Neural cell (in vitro differentiated cells): ENCODE data around the gene SWT1. TPM values are rescaled to one million over a fixed set of nuclear protein-coding genes. Genes with fewer than 3 reads are reported as not detected.
"Not testable (repeated sequence)": the region's sequence is repeated elsewhere in the genome, so short reads cannot be mapped to it uniquely, and the experiment has no call there.

Experiments
- H2AFZ ChIP-seq: fragments of 200-600, 300-800 bp; sonication (generic), shearing (Covaris generic); 2 replicates; pipeline ENCODE4 v1.6.0; 2014; ENCODE audit warnings: low read depth, mild to moderate bottlenecking, antibody characterized with exemption, low read length, moderate library complexity
- H3F3A ChIP-seq: fragments of 200-600 bp; shearing (Covaris generic); 2 replicates; pipeline ENCODE4 v1.6.1; 2016; ENCODE audit warnings: mild to moderate bottlenecking, moderate library complexity, mixed read lengths, antibody characterized with exemption, low read length; ENCODE audit not compliant: insufficient read depth, poor library complexity, severe bottlenecking
- H3K27ac ChIP-seq: fragments of 200-600, 300-800 bp; sonication (generic), shearing (Covaris generic); 2 replicates; pipeline ENCODE4 v1.5.1; 2014; ENCODE audit warnings: mild to moderate bottlenecking, low read length, moderate library complexity
- H3K27me3 ChIP-seq: fragments of 300-800, 200-600 bp; sonication (generic), shearing (Covaris generic); 2 replicates; pipeline ENCODE4 v1.6.0; 2014; ENCODE audit warnings: mild to moderate bottlenecking, low read depth, low read length, moderate library complexity; ENCODE audit not compliant: insufficient read depth
- H3K36me3 ChIP-seq: fragments of 300-800, 200-600 bp; sonication (generic), shearing (Covaris generic); 2 replicates; pipeline ENCODE4 v1.5.1; 2014; ENCODE audit warnings: mild to moderate bottlenecking, antibody characterized with exemption, low read length, moderate library complexity; ENCODE audit not compliant: insufficient read depth
- H3K4me2 ChIP-seq: fragments of 300-800, 200-600 bp; sonication (generic), shearing (Covaris generic); 2 replicates; pipeline ENCODE4 v1.6.0; 2014; ENCODE audit warnings: mild to moderate bottlenecking, low read length
- H3K4me3 ChIP-seq: fragments of 300-800, 200-600 bp; sonication (generic), shearing (Covaris generic); 2 replicates; pipeline ENCODE4 v1.5.1; 2014; ENCODE audit warnings: mild to moderate bottlenecking, low read length, moderate library complexity
- H3K79me2 ChIP-seq: fragments of 200-600 bp; shearing (Covaris generic); replicated peaks from 2 replicates; pipeline ENCODE4 v1.6.0; 2014; ENCODE audit warnings: mild to moderate bottlenecking, low read length, moderate library complexity; ENCODE audit not compliant: insufficient read depth
- H3K9ac ChIP-seq: fragments of 300-800, 200-600 bp; sonication (generic), shearing (Covaris generic); 2 replicates; pipeline ENCODE4 v1.6.1; 2016; ENCODE audit warnings: mild to moderate bottlenecking, low read length, mixed read lengths
- H3K9me2 ChIP-seq: fragments of 200-600 bp; shearing (Covaris generic); 2 replicates; pipeline ENCODE4 v1.6.1; 2016; ENCODE audit warnings: mild to moderate bottlenecking, low read length, mixed read lengths; ENCODE audit not compliant: insufficient read depth
- H3K9me3 ChIP-seq: fragments of 200-600, 300-800 bp; sonication (generic), shearing (Covaris generic); 2 replicates; pipeline ENCODE4 v1.6.1; 2016; ENCODE audit warnings: mild to moderate bottlenecking, mixed run types, low read length, moderate library complexity, mixed read lengths
- H4K20me1 ChIP-seq: fragments of 200-600 bp; shearing (Covaris generic); 2 replicates; pipeline ENCODE4 v1.6.1; 2016; ENCODE audit warnings: mild to moderate bottlenecking, mixed run types; ENCODE audit not compliant: insufficient read depth
- EP300 ChIP-seq: fragments of 450-650 bp; conservative IDR thresholded peaks from 2 replicates; pipeline ENCODE4 v1.6.1; 2014; ENCODE audit warnings: antibody characterized with exemption, mild to moderate bottlenecking, moderate library complexity; ENCODE audit not compliant: poor library complexity, severe bottlenecking
- EZH2 ChIP-seq: fragments of 200-600, 300-800 bp; shearing (Covaris generic), sonication (generic); IDR thresholded peaks from 2 replicates; pipeline ENCODE4 v1.6.1; 2014; ENCODE audit warnings: antibody characterized with exemption, low read length, borderline replicate concordance, mild to moderate bottlenecking; ENCODE audit not compliant: insufficient read depth, poor library complexity, severe bottlenecking
- MXI1 ChIP-seq: fragments of 450-650 bp; conservative IDR thresholded peaks from 2 replicates; pipeline ENCODE4 v1.6.1; 2014; ENCODE audit warnings: antibody characterized with exemption, mild to moderate bottlenecking; ENCODE audit not compliant: poor library complexity, severe bottlenecking
- POLR2AphosphoS5 ChIP-seq: IDR thresholded peaks from 2 replicates; pipeline ENCODE4 v1.6.1; 2012
- RAD21 ChIP-seq: fragments of 450-650 bp; conservative IDR thresholded peaks from 2 replicates; pipeline ENCODE4 v1.6.1; 2014; ENCODE audit warnings: antibody characterized with exemption, mild to moderate bottlenecking, moderate library complexity
- SMC3 ChIP-seq: fragments of 450-650 bp; conservative IDR thresholded peaks from 2 replicates; pipeline ENCODE4 v1.6.1; 2014; ENCODE audit warnings: antibody characterized with exemption, mild to moderate bottlenecking, moderate library complexity; ENCODE audit not compliant: poor library complexity
- TAF1 ChIP-seq: IDR thresholded peaks from 2 replicates; pipeline ENCODE4 v1.6.1; 2012; ENCODE audit warnings: low read depth
- polyA plus RNA-seq: library from polyadenylated mRNA; depleted of rRNA; stranded (reverse); fragments of >200 nt; gene quantifications from 2 replicates; pipeline ENCODE4 v1.2.3, GENCODE V29; 2014
- TF ChIP-seq, protein P1 (sequence below): fragments of 450-650 bp; IDR thresholded peaks from 2 replicates; pipeline ENCODE4 v1.5.1; 2014; ENCODE audit warnings: antibody characterized with exemption, mild to moderate bottlenecking, moderate library complexity; ENCODE audit not compliant: poor library complexity, severe bottlenecking
- TF ChIP-seq, protein P2 (sequence below): IDR thresholded peaks from 2 replicates; pipeline ENCODE4 v1.6.1; 2012; ENCODE audit warnings: borderline replicate concordance

Gene SWT1
- polyA plus RNA-seq, 1 donor from 2014 or later: 9.3 TPM

- not testable (repeated sequence) for H3K4me2 ChIP-seq, H3K9me3 ChIP-seq, H3K27ac ChIP-seq, H3K4me3 ChIP-seq, H3K9ac ChIP-seq, H3F3A ChIP-seq, H3K36me3 ChIP-seq, H4K20me1 ChIP-seq, H3K9me2 ChIP-seq, H3K27me3 ChIP-seq, H3K79me2 ChIP-seq, H2AFZ ChIP-seq
Measured at GRCh38 chr1:185252404-185252803, 95.4 kb downstream of the SWT1 start.

DNA sequence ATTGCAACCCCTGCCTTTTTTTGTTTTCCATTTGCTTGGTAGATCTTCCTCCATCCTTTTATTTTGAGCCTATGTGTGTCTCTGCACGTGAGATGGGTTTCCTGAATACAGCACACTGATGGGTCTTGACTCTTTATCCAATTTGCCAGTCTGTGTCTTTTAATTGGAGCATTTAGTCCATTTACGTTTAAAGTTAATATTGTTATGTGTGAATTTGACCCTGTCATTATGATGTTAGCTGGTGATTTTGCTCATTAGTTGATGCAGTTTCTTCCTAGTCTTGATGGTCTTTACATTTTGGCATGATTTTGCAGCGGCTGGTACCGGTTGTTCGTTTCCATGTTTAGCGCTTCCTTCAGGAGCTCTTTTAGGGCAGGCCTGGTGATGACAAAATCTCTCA is 98.6 kb downstream of the SWT1 start:
- H3K9ac ChIP-seq, H3K9me2 ChIP-seq, H3K27me3 ChIP-seq, H3K79me2 ChIP-seq, H4K20me1 ChIP-seq, H3K4me3 ChIP-seq, H3K4me2 ChIP-seq, H3K9me3 ChIP-seq, H3K36me3 ChIP-seq, H3F3A ChIP-seq, H3K27ac ChIP-seq, H2AFZ ChIP-seq: not testable (repeated sequence)

DNA sequence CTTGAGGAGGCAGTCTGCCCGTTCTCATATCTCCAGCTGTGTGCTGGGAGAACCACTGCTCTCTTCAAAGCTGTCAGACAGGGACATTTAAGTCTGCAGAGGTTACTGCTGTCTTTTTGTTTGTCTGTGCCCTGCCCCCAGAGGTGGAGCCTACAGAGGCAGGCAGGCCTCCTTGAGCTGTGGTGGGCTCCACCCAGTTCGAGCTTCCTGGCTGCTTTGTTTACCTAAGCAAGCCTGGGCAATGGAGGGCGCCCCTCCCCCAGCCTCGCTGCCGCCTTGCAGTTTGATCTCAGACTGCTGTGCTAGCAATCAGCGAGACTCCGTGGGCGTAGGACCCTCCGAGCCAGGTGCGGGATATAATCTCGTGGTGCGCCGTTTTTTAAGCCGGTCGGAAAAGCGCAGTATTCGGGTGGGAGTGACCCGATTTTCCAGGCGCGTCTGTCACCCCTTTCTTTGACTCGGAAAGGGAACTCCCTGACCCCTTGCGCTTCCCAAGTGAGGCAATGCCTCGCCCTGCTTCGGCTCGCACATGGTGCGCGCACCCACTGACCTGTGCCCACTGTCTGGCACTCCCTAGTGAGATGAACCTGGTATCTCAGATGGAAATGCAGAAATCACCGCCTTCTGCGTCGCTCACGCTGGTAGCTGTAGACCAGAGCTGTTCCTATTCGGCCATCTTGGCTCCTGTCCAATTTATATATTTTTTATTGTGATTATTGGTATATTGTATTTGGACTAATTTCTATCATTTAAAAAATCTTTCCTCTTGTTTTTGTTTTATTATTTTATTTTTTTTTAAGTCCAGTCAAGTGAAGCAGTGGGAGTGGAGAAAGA is 100.4 kb downstream of the SWT1 start:
- H2AFZ ChIP-seq, H3K36me3 ChIP-seq, H3K27me3 ChIP-seq, H3K4me2 ChIP-seq, H3F3A ChIP-seq, H3K79me2 ChIP-seq, H3K9ac ChIP-seq, H3K4me3 ChIP-seq, H3K9me3 ChIP-seq, H4K20me1 ChIP-seq, H3K9me2 ChIP-seq, H3K27ac ChIP-seq: not testable (repeated sequence)

GRCh38 chr1:185257950-185258208 is 100.9 kb downstream of the SWT1 start:
- H3K27ac ChIP-seq: no peak overlapping the region
- no peaks in the 10 kb centered on the region for H3K9me2 ChIP-seq
- no peaks in the 10 kb centered on the region for H3K27me3 ChIP-seq
- no peaks in the 10 kb centered on the region for H4K20me1 ChIP-seq
- no peaks in the 10 kb centered on the region for H3K9me3 ChIP-seq
- no peak overlapping the region for H3K4me3 ChIP-seq
- H3K79me2 ChIP-seq: no peaks in the 10 kb centered on the region
- no peaks in the 10 kb centered on the region for H3F3A ChIP-seq
- H3K9ac ChIP-seq: no peak overlapping the region
- no peak overlapping the region for H3K4me2 ChIP-seq
- no peaks in the 10 kb centered on the region for H3K36me3 ChIP-seq
- no peak overlapping the region for H2AFZ ChIP-seq
- TF ChIP-seq SMC3 (no peak), POLR2AphosphoS5 (no peak), MXI1 (no peak), EP300 (no peak), RAD21 (no peak), EZH2 (no peak), TAF1 (no peak)
- TF ChIP-seq, protein P1, sequence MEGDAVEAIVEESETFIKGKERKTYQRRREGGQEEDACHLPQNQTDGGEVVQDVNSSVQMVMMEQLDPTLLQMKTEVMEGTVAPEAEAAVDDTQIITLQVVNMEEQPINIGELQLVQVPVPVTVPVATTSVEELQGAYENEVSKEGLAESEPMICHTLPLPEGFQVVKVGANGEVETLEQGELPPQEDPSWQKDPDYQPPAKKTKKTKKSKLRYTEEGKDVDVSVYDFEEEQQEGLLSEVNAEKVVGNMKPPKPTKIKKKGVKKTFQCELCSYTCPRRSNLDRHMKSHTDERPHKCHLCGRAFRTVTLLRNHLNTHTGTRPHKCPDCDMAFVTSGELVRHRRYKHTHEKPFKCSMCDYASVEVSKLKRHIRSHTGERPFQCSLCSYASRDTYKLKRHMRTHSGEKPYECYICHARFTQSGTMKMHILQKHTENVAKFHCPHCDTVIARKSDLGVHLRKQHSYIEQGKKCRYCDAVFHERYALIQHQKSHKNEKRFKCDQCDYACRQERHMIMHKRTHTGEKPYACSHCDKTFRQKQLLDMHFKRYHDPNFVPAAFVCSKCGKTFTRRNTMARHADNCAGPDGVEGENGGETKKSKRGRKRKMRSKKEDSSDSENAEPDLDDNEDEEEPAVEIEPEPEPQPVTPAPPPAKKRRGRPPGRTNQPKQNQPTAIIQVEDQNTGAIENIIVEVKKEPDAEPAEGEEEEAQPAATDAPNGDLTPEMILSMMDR: no peak
- TF ChIP-seq, protein P2, sequence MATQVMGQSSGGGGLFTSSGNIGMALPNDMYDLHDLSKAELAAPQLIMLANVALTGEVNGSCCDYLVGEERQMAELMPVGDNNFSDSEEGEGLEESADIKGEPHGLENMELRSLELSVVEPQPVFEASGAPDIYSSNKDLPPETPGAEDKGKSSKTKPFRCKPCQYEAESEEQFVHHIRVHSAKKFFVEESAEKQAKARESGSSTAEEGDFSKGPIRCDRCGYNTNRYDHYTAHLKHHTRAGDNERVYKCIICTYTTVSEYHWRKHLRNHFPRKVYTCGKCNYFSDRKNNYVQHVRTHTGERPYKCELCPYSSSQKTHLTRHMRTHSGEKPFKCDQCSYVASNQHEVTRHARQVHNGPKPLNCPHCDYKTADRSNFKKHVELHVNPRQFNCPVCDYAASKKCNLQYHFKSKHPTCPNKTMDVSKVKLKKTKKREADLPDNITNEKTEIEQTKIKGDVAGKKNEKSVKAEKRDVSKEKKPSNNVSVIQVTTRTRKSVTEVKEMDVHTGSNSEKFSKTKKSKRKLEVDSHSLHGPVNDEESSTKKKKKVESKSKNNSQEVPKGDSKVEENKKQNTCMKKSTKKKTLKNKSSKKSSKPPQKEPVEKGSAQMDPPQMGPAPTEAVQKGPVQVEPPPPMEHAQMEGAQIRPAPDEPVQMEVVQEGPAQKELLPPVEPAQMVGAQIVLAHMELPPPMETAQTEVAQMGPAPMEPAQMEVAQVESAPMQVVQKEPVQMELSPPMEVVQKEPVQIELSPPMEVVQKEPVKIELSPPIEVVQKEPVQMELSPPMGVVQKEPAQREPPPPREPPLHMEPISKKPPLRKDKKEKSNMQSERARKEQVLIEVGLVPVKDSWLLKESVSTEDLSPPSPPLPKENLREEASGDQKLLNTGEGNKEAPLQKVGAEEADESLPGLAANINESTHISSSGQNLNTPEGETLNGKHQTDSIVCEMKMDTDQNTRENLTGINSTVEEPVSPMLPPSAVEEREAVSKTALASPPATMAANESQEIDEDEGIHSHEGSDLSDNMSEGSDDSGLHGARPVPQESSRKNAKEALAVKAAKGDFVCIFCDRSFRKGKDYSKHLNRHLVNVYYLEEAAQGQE: no peak
